SU-DHL-6 (cell line): ENCODE data around the gene STAB1.

Experiments
- H2AFZ ChIP-seq: fragments of 200-600 bp; sonication (generic); 2 replicates; pipeline ENCODE4 v1.6.1; 2014; ENCODE audit warnings: low read depth, mild to moderate bottlenecking, moderate library complexity, mixed read lengths, antibody characterized with exemption, low read length; ENCODE audit not compliant: severe bottlenecking
- H3F3A ChIP-seq: fragments of 200-600 bp; shearing (Covaris generic); 2 replicates; pipeline ENCODE4 v1.6.0; 2016; ENCODE audit warnings: antibody characterized with exemption, mild to moderate bottlenecking; ENCODE audit not compliant: insufficient read depth
- H3K27ac ChIP-seq: fragments of 200-600 bp; sonication (generic); 2 replicates; pipeline ENCODE4 v1.5.1; 2016; ENCODE audit warnings: low read depth, mild to moderate bottlenecking, low read length, moderate library complexity, mixed read lengths
- H3K27me3 ChIP-seq: fragments of 200-600 bp; sonication (generic), shearing (Covaris generic); 2 replicates; pipeline ENCODE4 v1.6.0; 2014; ENCODE audit warnings: mild to moderate bottlenecking, low read length
- H3K36me3 ChIP-seq: fragments of 200-600 bp; sonication (generic); 2 replicates; pipeline ENCODE4 v1.6.1; 2014; ENCODE audit warnings: mild to moderate bottlenecking, low read length, mixed read lengths
- H3K4me2 ChIP-seq: fragments of 300-600, 200-600 bp; shearing (Covaris generic), sonication (generic); 2 replicates; pipeline ENCODE4 v1.6.0; 2014; ENCODE audit warnings: low read length, low read depth, mild to moderate bottlenecking; ENCODE audit not compliant: poor library complexity, severe bottlenecking
- H3K4me3 ChIP-seq: fragments of 200-600 bp; sonication (generic); 2 replicates; pipeline ENCODE4 v1.5.1; 2014; ENCODE audit warnings: antibody characterized with exemption, low read length, mild to moderate bottlenecking, mixed read lengths; ENCODE audit not compliant: insufficient read depth, poor library complexity, severe bottlenecking
- H3K79me2 ChIP-seq: fragments of 200-600 bp; sonication (generic); 2 replicates; pipeline ENCODE4 v1.6.1; 2014; ENCODE audit warnings: mild to moderate bottlenecking, low read length, moderate library complexity; ENCODE audit not compliant: insufficient read depth
- H3K9ac ChIP-seq: fragments of 200-600 bp; sonication (generic); 2 replicates; pipeline ENCODE4 v1.7.0; 2014; ENCODE audit warnings: mild to moderate bottlenecking, low read length
- H3K9me2 ChIP-seq: fragments of 200-600 bp; sonication (generic); replicated peaks from 2 replicates; pipeline ENCODE4 v1.6.1; 2014; ENCODE audit warnings: low read length; ENCODE audit not compliant: insufficient read depth
- H3K9me3 ChIP-seq: fragments of 200-600 bp; sonication (generic); 2 replicates; pipeline ENCODE4 v1.6.1; 2014; ENCODE audit warnings: low read length, mixed read lengths; ENCODE audit not compliant: insufficient read depth
- H4K20me1 ChIP-seq: fragments of 200-600 bp; sonication (generic); 2 replicates; pipeline ENCODE4 v1.6.1; 2014; ENCODE audit warnings: low read depth, mild to moderate bottlenecking, antibody characterized with exemption, low read length, moderate library complexity, mixed read lengths
- EZH2phosphoT487 ChIP-seq: fragments of 200-600 bp; sonication (generic), shearing (Covaris generic); conservative IDR thresholded peaks from 2 replicates; pipeline ENCODE4 v1.6.1; 2018; ENCODE audit warnings: mild to moderate bottlenecking, antibody characterized with exemption, low read length, moderate library complexity, mixed read lengths
- TF ChIP-seq, protein P1 (sequence below): fragments of 200-600 bp; sonication (generic); IDR thresholded peaks from one replicate; pipeline ENCODE4 v1.5.1; 2017; ENCODE audit warnings: antibody characterized with exemption, mild to moderate bottlenecking, low read length, moderate library complexity; ENCODE audit not compliant: insufficient read depth, poor library complexity, severe bottlenecking

The STAB1 gene

GRCh38 chr3:52483081-52483480, 12.1 kb upstream of the STAB1 start:
- Histone ChIP-seq H3K9me2 (no peaks in the 10 kb centered on the region), H3K4me2 (no peak overlapping the region), H3K9me3 (no peaks in the 10 kb centered on the region), H3K4me3 (no peak overlapping the region), H4K20me1 (no peaks in the 10 kb centered on the region), H3K36me3 (no peaks in the 10 kb centered on the region), H3K79me2 (no peaks in the 10 kb centered on the region), H3K27ac (no peak overlapping the region), H3K9ac (no peak overlapping the region), H3K27me3 (no peaks in the 10 kb centered on the region), H2AFZ (no peak overlapping the region), H3F3A (no peaks in the 10 kb centered on the region)
- TF ChIP-seq EZH2phosphoT487: no peak
- TF ChIP-seq, protein P1, sequence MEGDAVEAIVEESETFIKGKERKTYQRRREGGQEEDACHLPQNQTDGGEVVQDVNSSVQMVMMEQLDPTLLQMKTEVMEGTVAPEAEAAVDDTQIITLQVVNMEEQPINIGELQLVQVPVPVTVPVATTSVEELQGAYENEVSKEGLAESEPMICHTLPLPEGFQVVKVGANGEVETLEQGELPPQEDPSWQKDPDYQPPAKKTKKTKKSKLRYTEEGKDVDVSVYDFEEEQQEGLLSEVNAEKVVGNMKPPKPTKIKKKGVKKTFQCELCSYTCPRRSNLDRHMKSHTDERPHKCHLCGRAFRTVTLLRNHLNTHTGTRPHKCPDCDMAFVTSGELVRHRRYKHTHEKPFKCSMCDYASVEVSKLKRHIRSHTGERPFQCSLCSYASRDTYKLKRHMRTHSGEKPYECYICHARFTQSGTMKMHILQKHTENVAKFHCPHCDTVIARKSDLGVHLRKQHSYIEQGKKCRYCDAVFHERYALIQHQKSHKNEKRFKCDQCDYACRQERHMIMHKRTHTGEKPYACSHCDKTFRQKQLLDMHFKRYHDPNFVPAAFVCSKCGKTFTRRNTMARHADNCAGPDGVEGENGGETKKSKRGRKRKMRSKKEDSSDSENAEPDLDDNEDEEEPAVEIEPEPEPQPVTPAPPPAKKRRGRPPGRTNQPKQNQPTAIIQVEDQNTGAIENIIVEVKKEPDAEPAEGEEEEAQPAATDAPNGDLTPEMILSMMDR: no peak

DNA sequence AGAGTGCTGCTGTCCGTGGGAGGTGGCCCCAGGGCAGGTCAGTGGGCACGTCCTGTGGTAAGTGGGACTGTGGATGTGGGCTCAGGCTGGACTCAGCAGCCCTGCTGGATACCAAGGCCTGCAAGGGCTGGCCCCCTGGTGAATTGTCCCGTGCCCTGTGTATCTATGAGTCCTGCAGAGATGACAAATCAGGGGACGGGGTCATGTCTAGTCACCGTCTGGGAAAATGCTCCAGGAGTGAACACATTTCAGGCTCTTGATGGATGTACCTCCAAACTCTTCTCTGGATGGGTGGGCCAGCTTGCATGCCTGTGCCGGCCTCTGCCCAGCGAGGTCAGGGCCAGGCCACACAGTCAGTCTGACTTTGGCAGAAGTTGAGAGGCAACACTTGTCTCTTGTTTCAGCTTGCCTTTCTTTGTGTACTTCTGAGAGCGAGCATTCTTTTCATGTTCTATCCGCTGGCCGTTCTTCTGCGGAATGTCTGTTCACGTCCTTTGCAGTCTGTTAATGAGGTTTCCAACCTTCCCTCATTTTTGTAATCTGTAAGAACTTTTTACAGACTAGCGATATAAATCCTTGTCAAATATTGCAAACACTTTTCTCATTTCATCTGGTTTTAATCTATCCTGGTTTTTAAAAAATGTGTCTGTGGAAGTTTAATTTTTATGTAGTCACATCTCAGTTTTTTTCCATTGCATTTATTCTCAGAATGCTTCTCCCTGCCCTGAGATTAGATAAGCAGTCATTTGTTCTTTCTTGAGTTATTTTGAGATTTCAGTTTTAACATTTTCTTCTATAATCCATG, 11.4 kb upstream of the STAB1 start:
- H3K9me2 ChIP-seq: no peaks in the 10 kb centered on the region
- H2AFZ ChIP-seq: no peak overlapping the region
- H3K79me2 ChIP-seq: no peaks in the 10 kb centered on the region
- TF ChIP-seq EZH2phosphoT487: no peak
- TF ChIP-seq, protein P1: no peak
- H3K4me3 ChIP-seq: no peak overlapping the region
- H3K27me3 ChIP-seq: no peaks in the 10 kb centered on the region
- no peaks in the 10 kb centered on the region for H4K20me1 ChIP-seq
- H3K27ac ChIP-seq: no peak overlapping the region
- H3F3A ChIP-seq: no peaks in the 10 kb centered on the region
- no peaks in the 10 kb centered on the region for H3K9me3 ChIP-seq
- no peak overlapping the region for H3K9ac ChIP-seq
- no peaks in the 10 kb centered on the region for H3K36me3 ChIP-seq
- no peak overlapping the region for H3K4me2 ChIP-seq

GRCh38 chr3:52484680-52485461, 10.3 kb upstream of the STAB1 start:
- Histone ChIP-seq H4K20me1 (no peaks in the 10 kb centered on the region), H3K9me3 (no peaks in the 10 kb centered on the region), H3K9ac (no peak overlapping the region), H3K27ac (no peak overlapping the region), H3K27me3 (no peaks in the 10 kb centered on the region), H3K9me2 (no peaks in the 10 kb centered on the region), H3K79me2 (no peaks in the 10 kb centered on the region), H3K4me2 (no peak overlapping the region), H2AFZ (no peak overlapping the region), H3K4me3 (no peak overlapping the region), H3K36me3 (no peaks in the 10 kb centered on the region), H3F3A (no peaks in the 10 kb centered on the region)
- TF ChIP-seq, protein P1: no peak
- no peak for TF ChIP-seq EZH2phosphoT487
